Nephron progenitor cell (in vitro differentiated cells): ENCODE data around the gene CFAP61.
"Not testable (repeated sequence)": the region's sequence is repeated elsewhere in the genome, so short reads cannot be mapped to it uniquely, and the experiment has no call there.

Experiments used
- DNase-seq: peaks from one replicate; pipeline ENCODE4 v3.0.0; 2021
- H3K27ac Mint-ChIP-seq: 2 replicates; pipeline ENCODE4 v1.8.0; 2021; ENCODE audit warnings: mild to moderate bottlenecking, moderate library complexity, mixed read lengths
- H3K27me3 Mint-ChIP-seq: 2 replicates; pipeline ENCODE4 v1.8.0; 2021; ENCODE audit warnings: mild to moderate bottlenecking, low read depth, mixed read lengths; ENCODE audit not compliant: poor library complexity
- H3K36me3 Mint-ChIP-seq: 2 replicates; pipeline ENCODE4 v1.8.0; 2021; ENCODE audit warnings: low read depth, mixed read lengths
- H3K4me1 Mint-ChIP-seq: 2 replicates; pipeline ENCODE4 v1.8.0; 2021; ENCODE audit warnings: mixed read lengths
- H3K4me3 Mint-ChIP-seq: 2 replicates; pipeline ENCODE4 v1.8.0; 2021; ENCODE audit warnings: mild to moderate bottlenecking, moderate library complexity, mixed read lengths
- H3K9me3 Mint-ChIP-seq: 2 replicates; pipeline ENCODE4 v1.8.0; 2021; ENCODE audit warnings: mild to moderate bottlenecking, moderate library complexity, mixed read lengths
- TF ChIP-seq, protein P1 (sequence below): fragments of 200-600 bp; sonication (generic); IDR thresholded peaks from 2 replicates; pipeline ENCODE4 v1.5.0; 2021; ENCODE audit warnings: antibody characterized with exemption

The CFAP61 gene

DNA sequence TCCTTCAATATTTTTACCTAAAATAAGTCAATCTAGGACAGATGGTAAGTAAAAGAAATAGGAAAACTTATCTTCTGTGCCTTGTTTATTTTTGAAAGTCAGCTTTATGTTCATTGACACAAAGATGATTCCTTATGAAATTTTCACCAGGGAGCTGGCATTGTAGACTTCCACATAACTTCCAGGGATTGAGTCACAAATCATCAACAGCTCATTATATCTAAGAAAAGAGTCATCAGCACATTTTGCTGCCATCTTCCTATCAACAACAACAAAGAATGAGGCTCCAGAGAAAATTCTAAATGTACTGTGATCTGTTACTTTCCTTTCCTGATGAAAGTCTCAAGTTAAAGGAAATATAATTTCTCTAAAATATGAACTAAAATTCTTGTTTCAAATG lies 48.5 kb downstream of the CFAP61 start:
- TF ChIP-seq, protein P1, sequence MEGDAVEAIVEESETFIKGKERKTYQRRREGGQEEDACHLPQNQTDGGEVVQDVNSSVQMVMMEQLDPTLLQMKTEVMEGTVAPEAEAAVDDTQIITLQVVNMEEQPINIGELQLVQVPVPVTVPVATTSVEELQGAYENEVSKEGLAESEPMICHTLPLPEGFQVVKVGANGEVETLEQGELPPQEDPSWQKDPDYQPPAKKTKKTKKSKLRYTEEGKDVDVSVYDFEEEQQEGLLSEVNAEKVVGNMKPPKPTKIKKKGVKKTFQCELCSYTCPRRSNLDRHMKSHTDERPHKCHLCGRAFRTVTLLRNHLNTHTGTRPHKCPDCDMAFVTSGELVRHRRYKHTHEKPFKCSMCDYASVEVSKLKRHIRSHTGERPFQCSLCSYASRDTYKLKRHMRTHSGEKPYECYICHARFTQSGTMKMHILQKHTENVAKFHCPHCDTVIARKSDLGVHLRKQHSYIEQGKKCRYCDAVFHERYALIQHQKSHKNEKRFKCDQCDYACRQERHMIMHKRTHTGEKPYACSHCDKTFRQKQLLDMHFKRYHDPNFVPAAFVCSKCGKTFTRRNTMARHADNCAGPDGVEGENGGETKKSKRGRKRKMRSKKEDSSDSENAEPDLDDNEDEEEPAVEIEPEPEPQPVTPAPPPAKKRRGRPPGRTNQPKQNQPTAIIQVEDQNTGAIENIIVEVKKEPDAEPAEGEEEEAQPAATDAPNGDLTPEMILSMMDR, result no peak
- Mint-ChIP-seq H3K36me3 (no peaks in the 10 kb centered on the region), H3K4me3 (no peak overlapping the region), H3K4me1 (no peaks in the 10 kb centered on the region), H3K27ac (no peak overlapping the region), H3K27me3 (peaks cover 5% of the 10 kb centered on the region), H3K9me3 (no peaks in the 10 kb centered on the region)
- no peak for DNase-seq

DNA sequence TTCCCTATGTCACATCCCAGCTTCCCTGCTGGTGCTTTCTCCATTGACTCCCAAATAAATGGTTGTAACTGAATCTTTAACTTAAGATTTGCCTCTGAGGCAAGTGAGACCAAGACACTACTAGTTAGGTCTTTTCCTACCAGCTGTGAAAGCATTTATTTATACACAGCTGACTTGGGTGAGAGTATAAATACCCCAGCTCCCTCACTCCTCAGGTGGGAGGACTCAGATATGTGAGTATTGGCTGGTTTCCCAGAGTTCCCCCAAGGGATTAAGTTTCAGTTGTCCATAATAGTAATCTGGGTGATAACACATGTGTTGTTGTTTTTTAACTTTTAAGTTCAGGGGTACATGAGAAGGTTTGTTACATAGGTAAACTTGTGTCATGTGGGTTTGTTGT lies 49.8 kb downstream of the CFAP61 start:
- no peaks in the 10 kb centered on the region for H3K36me3 Mint-ChIP-seq
- TF ChIP-seq, protein P1, result no peak

DNA sequence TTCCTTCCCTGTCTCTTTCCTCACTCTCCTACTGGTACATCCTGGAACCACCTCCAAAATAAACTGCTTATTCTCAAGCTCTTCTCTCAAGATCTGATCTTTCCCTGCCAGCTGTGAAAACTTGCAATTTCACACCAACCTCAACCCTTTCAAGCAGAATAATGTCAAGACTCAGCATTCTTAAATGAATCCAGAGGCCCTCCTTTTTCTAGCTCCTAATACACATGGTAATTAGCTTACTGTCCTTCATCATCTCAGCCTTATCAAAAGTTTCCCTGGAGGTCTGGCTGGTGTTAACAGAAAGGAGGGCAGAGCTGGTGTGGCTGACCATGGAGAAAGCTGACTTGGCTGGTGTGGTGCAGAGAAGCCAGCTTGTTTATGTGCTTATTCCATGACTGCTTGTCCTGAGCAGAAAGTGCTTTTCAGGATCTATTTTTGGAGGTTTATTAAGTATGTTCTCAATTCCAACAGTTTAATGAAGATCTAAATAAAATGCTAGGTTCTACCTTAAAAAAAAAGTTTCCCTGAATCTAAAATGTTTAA lies 50.5 kb downstream of the CFAP61 start:
- no peaks in the 10 kb centered on the region for H3K9me3 Mint-ChIP-seq
- no peaks in the 10 kb centered on the region for H3K4me1 Mint-ChIP-seq
- H3K27me3 Mint-ChIP-seq, result peaks cover 5% of the 10 kb centered on the region
- H3K36me3 Mint-ChIP-seq, result no peaks in the 10 kb centered on the region
- TF ChIP-seq, protein P1, result no peak
- DNase-seq, result no peak
- H3K27ac Mint-ChIP-seq, result no peak overlapping the region
- no peak overlapping the region for H3K4me3 Mint-ChIP-seq

More for the DNA sequence above, 49.8 kb downstream of the CFAP61 start:
- H3K4me3 Mint-ChIP-seq, result no peak overlapping the region
- DNase-seq, result no peak
- no peaks in the 10 kb centered on the region for H3K4me1 Mint-ChIP-seq
- peaks cover 5% of the 10 kb centered on the region for H3K27me3 Mint-ChIP-seq
- H3K9me3 Mint-ChIP-seq, result no peaks in the 10 kb centered on the region
- H3K27ac Mint-ChIP-seq, result no peak overlapping the region

- no peaks in the 10 kb centered on the region for H3K4me1 Mint-ChIP-seq
- no peak for DNase-seq
- no peaks in the 10 kb centered on the region for H3K9me3 Mint-ChIP-seq
- TF ChIP-seq, protein P1, result no peak
- peaks cover 5% of the 10 kb centered on the region for H3K27me3 Mint-ChIP-seq
- no peak overlapping the region for H3K27ac Mint-ChIP-seq
- H3K4me3 Mint-ChIP-seq, result no peak overlapping the region
- no peaks in the 10 kb centered on the region for H3K36me3 Mint-ChIP-seq
These were observed 51.2 kb downstream of the CFAP61 start for GRCh38 chr20:20103486-20103885.

DNA sequence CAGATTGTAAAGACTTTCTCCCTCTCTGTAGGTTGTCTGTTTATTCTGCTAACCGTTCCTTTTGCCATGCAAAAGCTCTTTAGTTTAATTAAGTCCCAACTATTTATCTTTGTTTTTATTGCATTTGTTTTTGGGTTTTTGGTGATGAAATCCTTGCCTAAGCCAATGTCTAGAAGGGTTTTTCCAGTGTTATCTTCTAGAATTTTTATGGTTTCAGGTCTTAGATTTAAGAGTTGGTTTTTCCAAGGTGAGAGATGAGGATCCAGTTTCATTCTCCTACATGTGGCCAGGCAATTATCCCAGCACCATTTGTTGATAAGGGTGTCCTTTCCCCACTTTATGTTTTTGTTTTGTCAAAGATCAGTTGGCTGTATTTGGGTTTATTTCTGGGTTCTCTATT lies 70.9 kb downstream of the CFAP61 start:
- not testable (repeated sequence) for H3K27ac Mint-ChIP-seq, DNase-seq, H3K4me1 Mint-ChIP-seq, H3K4me3 Mint-ChIP-seq, H3K27me3 Mint-ChIP-seq
- Mint-ChIP-seq H3K36me3 (peaks cover 12% of the 10 kb centered on the region), H3K9me3 (peaks cover 82% of the 10 kb centered on the region)

GRCh38 chr20:20130399-20130798 lies 78.1 kb downstream of the CFAP61 start:
- no peak for DNase-seq
- Mint-ChIP-seq H3K27ac (no peak overlapping the region), H3K4me1 (no peaks in the 10 kb centered on the region), H3K4me3 (no peak overlapping the region), H3K36me3 (peaks cover 6% of the 10 kb centered on the region), H3K9me3 (peaks cover 65% of the 10 kb centered on the region), H3K27me3 (no peaks in the 10 kb centered on the region)
- TF ChIP-seq, protein P1, result no peak
